ENCODE results near the gene RALGAPA2. TPM values are rescaled to one million over a fixed set of nuclear protein-coding genes. Genes with fewer than 3 reads are reported as not detected.

The RALGAPA2 gene
- polyA plus RNA-seq, 1 donor from 2014 or later = 21.8 TPM

DNA sequence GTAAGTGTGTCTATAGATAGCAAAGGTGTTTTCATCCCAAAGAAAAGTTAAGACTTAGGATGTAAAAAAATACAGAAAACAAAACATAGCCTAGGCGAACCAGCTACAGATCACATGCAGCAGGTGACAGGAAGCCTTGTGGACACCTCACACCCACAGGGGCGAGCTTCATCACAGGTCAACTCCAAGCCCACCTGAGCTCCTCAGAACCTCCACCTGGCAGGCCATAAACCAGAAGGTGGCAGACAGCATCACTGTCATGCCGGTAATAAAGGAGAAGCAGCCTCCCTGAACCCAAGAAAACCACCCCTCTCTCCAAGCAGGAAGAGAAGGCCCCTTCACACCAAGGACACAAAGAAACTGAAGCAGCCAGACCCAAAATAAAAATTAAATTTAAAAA is 1.0 kb downstream of the RALGAPA2 start:
- H3K27me3 ChIP-seq (ENCODE audit: insufficient read depth, low read depth, low read length) = no peaks in the 10 kb centered on the region
- peak overlapping the region; percentile 80 for H3K9ac ChIP-seq (ENCODE audit: low read length)
- H3K9me3 ChIP-seq (ENCODE audit: low read length) = no peaks in the 10 kb centered on the region
- H2AFZ ChIP-seq (ENCODE audit: low read depth, low read length) = peak overlapping the region; percentile 78
- H3K9me2 ChIP-seq (ENCODE audit: insufficient read depth, low read length) = no peaks in the 10 kb centered on the region
- H3K36me3 ChIP-seq (ENCODE audit: insufficient read depth, low read length) = no peaks in the 10 kb centered on the region
- peaks cover 30% of the 10 kb centered on the region for H3K79me2 ChIP-seq (replicated peaks; ENCODE audit: insufficient read depth, low read length)
- peak overlapping the region; percentile 86 for H3K4me2 ChIP-seq (ENCODE audit: low read length)
- H3K27ac ChIP-seq (ENCODE audit: low read length) = no peak overlapping the region
- H4K20me1 ChIP-seq (ENCODE audit: insufficient read depth) = no peaks in the 10 kb centered on the region
- peak overlapping the region; percentile 89 for H3K4me3 ChIP-seq (ENCODE audit: low read length)
- no peak for TF ChIP-seq EZH2 (IDR thresholded peaks at IDR 0.05; ENCODE audit: borderline replicate concordance, insufficient read depth, low read length, poor library complexity, severe bottlenecking)
- TF ChIP-seq, protein P1, sequence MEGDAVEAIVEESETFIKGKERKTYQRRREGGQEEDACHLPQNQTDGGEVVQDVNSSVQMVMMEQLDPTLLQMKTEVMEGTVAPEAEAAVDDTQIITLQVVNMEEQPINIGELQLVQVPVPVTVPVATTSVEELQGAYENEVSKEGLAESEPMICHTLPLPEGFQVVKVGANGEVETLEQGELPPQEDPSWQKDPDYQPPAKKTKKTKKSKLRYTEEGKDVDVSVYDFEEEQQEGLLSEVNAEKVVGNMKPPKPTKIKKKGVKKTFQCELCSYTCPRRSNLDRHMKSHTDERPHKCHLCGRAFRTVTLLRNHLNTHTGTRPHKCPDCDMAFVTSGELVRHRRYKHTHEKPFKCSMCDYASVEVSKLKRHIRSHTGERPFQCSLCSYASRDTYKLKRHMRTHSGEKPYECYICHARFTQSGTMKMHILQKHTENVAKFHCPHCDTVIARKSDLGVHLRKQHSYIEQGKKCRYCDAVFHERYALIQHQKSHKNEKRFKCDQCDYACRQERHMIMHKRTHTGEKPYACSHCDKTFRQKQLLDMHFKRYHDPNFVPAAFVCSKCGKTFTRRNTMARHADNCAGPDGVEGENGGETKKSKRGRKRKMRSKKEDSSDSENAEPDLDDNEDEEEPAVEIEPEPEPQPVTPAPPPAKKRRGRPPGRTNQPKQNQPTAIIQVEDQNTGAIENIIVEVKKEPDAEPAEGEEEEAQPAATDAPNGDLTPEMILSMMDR (IDR thresholded peaks at IDR 0.05; ENCODE audit: poor library complexity, severe bottlenecking) = peak; percentile 32
- peak; percentile 16 for TF ChIP-seq RAD21 (conservative IDR thresholded peaks at IDR 0.05)
- no peaks in the 10 kb centered on the region for H3F3A ChIP-seq (ENCODE audit: insufficient read depth, low read length, poor library complexity, severe bottlenecking)

DNA sequence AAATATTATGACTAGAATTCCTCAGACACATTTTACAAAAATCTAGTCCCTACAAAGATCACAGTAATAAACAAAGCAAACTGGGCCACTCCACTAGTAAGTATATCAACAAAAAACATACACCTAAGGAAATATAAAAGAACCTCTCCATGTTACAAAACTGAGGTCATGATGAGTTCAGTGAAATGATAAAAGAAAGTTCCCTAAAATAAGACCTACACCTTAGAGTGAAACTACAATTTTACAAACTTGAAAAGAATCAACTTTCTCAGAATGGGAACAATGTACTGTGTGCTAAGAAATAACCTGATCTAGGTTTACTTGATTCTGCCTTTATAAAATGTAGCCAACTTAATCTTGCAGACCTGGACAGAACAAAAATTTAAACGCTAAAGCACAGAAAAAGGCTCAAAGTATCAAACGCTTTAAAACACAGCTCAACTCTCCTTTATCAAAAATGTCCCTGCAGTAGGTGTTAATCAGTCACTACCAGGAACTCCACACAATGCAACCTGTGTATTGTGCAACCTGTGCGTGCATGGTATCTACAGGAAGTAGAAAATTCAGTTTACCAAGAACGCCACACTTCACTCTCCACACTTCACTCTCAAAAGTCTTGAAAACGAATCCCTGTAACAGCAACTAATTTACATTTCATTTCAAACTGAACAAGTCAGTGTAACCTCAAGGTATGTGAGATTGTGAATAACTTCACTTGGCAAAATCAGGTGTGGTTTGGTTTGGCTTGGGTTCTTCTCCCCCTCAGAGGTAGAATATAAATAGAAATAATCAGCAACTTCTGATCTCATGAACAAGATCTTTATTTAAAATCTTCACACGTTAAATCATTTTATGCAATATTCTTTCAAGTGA is 1.8 kb downstream of the RALGAPA2 start:
- Histone ChIP-seq H4K20me1 (ENCODE audit: insufficient read depth) (no peaks in the 10 kb centered on the region), H2AFZ (ENCODE audit: low read depth, low read length) (no peak overlapping the region), H3K79me2 (replicated peaks; ENCODE audit: insufficient read depth, low read length) (peaks cover 30% of the 10 kb centered on the region), H3F3A (ENCODE audit: insufficient read depth, low read length, poor library complexity, severe bottlenecking) (no peaks in the 10 kb centered on the region), H3K9me2 (ENCODE audit: insufficient read depth, low read length) (no peaks in the 10 kb centered on the region), H3K9ac (ENCODE audit: low read length) (peak overlapping the region; percentile 6), H3K4me3 (ENCODE audit: low read length) (peak overlapping the region; percentile 89), H3K36me3 (ENCODE audit: insufficient read depth, low read length) (no peaks in the 10 kb centered on the region), H3K27me3 (ENCODE audit: insufficient read depth, low read depth, low read length) (no peaks in the 10 kb centered on the region), H3K9me3 (ENCODE audit: low read length) (no peaks in the 10 kb centered on the region), H3K27ac (ENCODE audit: low read length) (no peak overlapping the region), H3K4me2 (ENCODE audit: low read length) (peak overlapping the region; percentile 86)
- no peak for TF ChIP-seq RAD21 (conservative IDR thresholded peaks at IDR 0.05)
- TF ChIP-seq, protein P2, sequence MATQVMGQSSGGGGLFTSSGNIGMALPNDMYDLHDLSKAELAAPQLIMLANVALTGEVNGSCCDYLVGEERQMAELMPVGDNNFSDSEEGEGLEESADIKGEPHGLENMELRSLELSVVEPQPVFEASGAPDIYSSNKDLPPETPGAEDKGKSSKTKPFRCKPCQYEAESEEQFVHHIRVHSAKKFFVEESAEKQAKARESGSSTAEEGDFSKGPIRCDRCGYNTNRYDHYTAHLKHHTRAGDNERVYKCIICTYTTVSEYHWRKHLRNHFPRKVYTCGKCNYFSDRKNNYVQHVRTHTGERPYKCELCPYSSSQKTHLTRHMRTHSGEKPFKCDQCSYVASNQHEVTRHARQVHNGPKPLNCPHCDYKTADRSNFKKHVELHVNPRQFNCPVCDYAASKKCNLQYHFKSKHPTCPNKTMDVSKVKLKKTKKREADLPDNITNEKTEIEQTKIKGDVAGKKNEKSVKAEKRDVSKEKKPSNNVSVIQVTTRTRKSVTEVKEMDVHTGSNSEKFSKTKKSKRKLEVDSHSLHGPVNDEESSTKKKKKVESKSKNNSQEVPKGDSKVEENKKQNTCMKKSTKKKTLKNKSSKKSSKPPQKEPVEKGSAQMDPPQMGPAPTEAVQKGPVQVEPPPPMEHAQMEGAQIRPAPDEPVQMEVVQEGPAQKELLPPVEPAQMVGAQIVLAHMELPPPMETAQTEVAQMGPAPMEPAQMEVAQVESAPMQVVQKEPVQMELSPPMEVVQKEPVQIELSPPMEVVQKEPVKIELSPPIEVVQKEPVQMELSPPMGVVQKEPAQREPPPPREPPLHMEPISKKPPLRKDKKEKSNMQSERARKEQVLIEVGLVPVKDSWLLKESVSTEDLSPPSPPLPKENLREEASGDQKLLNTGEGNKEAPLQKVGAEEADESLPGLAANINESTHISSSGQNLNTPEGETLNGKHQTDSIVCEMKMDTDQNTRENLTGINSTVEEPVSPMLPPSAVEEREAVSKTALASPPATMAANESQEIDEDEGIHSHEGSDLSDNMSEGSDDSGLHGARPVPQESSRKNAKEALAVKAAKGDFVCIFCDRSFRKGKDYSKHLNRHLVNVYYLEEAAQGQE (IDR thresholded peaks at IDR 0.05; ENCODE audit: borderline replicate concordance) = no peak
- no peak for TF ChIP-seq EZH2 (IDR thresholded peaks at IDR 0.05; ENCODE audit: borderline replicate concordance, insufficient read depth, low read length, poor library complexity, severe bottlenecking)
- no peak for TF ChIP-seq TAF1 (IDR thresholded peaks at IDR 0.05; ENCODE audit: low read depth)
- TF ChIP-seq, protein P1 (IDR thresholded peaks at IDR 0.05; ENCODE audit: poor library complexity, severe bottlenecking) = no peak
- TF ChIP-seq EP300 (conservative IDR thresholded peaks at IDR 0.05; ENCODE audit: poor library complexity, severe bottlenecking) = no peak
- no peak for TF ChIP-seq MXI1 (conservative IDR thresholded peaks at IDR 0.05; ENCODE audit: poor library complexity, severe bottlenecking)
- TF ChIP-seq POLR2AphosphoS5 (IDR thresholded peaks at IDR 0.05) = no peak
- no peak for TF ChIP-seq SMC3 (conservative IDR thresholded peaks at IDR 0.05; ENCODE audit: poor library complexity)

Data from neural cell (in vitro differentiated cells).